ENCODE data around the gene IGFBP4.

The IGFBP4 gene

DNA sequence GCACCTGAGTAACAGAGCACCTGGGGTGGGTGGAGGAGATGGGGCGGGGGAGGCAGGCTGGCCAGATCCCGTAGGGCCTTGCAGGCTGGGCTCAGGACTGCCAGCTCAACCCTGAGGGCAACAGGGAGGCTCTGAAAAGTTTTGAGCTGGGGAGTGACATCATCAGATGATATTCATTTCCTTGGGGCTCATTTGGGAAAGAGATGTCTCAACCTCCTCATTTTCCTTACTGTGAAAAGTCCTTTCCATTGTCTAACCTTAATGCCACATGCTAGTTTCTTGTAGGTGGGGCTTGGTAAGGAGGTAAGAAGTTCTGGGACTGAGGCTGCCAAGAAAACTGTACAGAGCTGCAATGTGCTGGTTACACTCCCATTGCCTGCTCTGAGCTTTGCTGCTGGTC is 54.4 kb downstream of the IGFBP4 start:
- no peaks in the 10 kb centered on the region for H4K20me1 ChIP-seq (ENCODE audit: control insufficient read depth, insufficient read depth, low read depth, low read length)
- no peak overlapping the region for H3K4me2 ChIP-seq (ENCODE audit: low read length)
- H3F3A ChIP-seq (ENCODE audit: control insufficient read depth, insufficient read depth) = no peaks in the 10 kb centered on the region
- no peaks in the 10 kb centered on the region for H3K9me3 ChIP-seq (ENCODE audit: control insufficient read depth, insufficient read depth, low read length)
- TF ChIP-seq, protein P1, sequence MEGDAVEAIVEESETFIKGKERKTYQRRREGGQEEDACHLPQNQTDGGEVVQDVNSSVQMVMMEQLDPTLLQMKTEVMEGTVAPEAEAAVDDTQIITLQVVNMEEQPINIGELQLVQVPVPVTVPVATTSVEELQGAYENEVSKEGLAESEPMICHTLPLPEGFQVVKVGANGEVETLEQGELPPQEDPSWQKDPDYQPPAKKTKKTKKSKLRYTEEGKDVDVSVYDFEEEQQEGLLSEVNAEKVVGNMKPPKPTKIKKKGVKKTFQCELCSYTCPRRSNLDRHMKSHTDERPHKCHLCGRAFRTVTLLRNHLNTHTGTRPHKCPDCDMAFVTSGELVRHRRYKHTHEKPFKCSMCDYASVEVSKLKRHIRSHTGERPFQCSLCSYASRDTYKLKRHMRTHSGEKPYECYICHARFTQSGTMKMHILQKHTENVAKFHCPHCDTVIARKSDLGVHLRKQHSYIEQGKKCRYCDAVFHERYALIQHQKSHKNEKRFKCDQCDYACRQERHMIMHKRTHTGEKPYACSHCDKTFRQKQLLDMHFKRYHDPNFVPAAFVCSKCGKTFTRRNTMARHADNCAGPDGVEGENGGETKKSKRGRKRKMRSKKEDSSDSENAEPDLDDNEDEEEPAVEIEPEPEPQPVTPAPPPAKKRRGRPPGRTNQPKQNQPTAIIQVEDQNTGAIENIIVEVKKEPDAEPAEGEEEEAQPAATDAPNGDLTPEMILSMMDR (IDR thresholded peaks at IDR 0.05; ENCODE audit: low read depth, low read length, poor library complexity, severe bottlenecking) = no peak
- peaks cover 7% of the 10 kb centered on the region; the same call in 1 of the 2 replicates for H3K27me3 ChIP-seq (ENCODE audit: control insufficient read depth, low read length)
- H3K4me1 ChIP-seq (ENCODE audit: control insufficient read depth, low read length) = no peaks in the 10 kb centered on the region
- H3K9me2 ChIP-seq (replicated peaks; ENCODE audit: control insufficient read depth, low read length) = no peaks in the 10 kb centered on the region
- no peak overlapping the region for H3K27ac ChIP-seq (ENCODE audit: low read depth, low read length)
- H3K36me3 ChIP-seq (ENCODE audit: control insufficient read depth, low read length) = no peaks in the 10 kb centered on the region
- H3K4me3 ChIP-seq (ENCODE audit: low read length) = no peak overlapping the region
- no peaks in the 10 kb centered on the region for H3K79me2 ChIP-seq (ENCODE audit: control insufficient read depth, low read length)

DNA sequence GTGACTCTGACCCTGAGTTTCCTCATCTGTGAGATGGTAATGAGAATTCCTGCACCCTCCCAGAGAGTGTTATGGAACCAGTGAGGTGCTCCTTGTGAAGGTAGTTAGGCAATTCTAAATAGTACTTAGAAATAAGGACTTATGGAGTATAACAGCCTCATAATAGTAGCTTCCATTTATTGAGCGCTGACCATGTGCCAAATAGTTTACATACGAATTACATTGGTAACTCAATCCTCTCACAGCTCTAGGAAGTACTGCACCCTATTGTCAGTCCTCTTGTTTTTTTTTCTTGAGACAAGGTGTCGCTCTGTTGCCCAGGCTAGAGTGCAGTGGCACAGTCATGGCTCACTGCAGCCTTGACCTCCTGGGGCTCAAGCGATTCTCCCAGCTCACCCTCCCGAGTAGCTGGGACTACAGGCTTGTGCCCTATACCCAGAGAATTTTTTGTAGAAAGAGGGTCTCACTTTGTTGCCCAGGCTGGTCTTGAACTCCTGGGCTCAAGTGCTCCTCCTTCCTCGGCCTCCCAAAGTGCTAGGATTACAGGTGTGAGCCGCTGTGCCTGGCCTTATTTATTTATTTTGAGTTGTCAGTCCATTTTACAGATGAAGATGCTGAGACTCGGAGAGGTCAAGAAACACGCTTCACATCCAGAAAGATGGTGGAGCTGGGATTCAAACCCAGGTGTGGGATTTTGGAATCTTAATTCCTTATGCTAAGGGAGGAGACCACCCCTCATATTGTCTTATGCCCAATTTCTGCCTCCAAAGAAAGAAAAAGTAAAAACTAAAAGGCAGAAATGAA is 55.2 kb downstream of the IGFBP4 start:
- H3F3A ChIP-seq (ENCODE audit: control insufficient read depth, insufficient read depth) = no peaks in the 10 kb centered on the region
- no peaks in the 10 kb centered on the region for H3K4me1 ChIP-seq (ENCODE audit: control insufficient read depth, low read length)
- H3K9me2 ChIP-seq (replicated peaks; ENCODE audit: control insufficient read depth, low read length) = no peaks in the 10 kb centered on the region
- H3K4me2 ChIP-seq (ENCODE audit: low read length) = no peak overlapping the region
- peaks cover 7% of the 10 kb centered on the region; the same call in 1 of the 2 replicates for H3K27me3 ChIP-seq (ENCODE audit: control insufficient read depth, low read length)
- H3K9me3 ChIP-seq (ENCODE audit: control insufficient read depth, insufficient read depth, low read length) = no peaks in the 10 kb centered on the region
- H3K27ac ChIP-seq (ENCODE audit: low read depth, low read length) = no peak overlapping the region
- no peak overlapping the region for H3K4me3 ChIP-seq (ENCODE audit: low read length)
- TF ChIP-seq EZH2phosphoT487 (IDR thresholded peaks at IDR 0.05; ENCODE audit: borderline replicate concordance, low read length) = no peak
- TF ChIP-seq, protein P1 (IDR thresholded peaks at IDR 0.05; ENCODE audit: low read depth, low read length, poor library complexity, severe bottlenecking) = no peak
- H3K79me2 ChIP-seq (ENCODE audit: control insufficient read depth, low read length) = no peaks in the 10 kb centered on the region
- H4K20me1 ChIP-seq (ENCODE audit: control insufficient read depth, insufficient read depth, low read depth, low read length) = no peaks in the 10 kb centered on the region
- H3K36me3 ChIP-seq (ENCODE audit: control insufficient read depth, low read length) = no peaks in the 10 kb centered on the region

DNA sequence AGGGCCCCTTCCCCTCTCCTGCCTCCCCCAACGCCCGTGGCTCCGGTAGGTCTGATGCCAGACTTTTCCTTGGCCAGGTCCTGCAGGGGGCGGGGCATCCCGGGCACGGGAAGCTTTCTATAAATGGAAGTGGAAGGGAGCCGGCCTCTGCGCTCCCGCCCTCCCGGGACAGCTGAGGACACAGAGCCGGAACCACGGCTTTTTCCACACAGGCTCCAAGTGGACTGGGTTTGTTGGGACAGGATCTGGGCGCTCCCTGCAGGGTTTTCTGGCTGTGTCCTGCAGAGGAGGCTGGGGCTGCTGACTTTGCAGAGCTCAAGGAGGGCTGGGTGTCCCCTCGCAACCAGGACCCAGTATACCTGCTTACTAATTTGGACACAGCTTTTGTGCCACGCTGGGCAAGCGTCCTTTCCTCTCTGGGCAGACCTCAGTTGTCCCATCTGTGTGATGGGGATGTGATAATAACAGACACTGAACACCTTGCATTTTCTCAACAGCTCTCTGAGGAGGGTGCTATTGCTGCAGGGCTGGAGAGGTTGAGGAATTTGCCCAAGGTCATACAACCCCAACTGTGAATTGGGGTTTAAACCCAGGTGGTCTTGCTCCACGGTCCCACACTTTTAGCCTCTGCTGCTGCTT is 56.4 kb downstream of the IGFBP4 start:
- H3K4me2 ChIP-seq (ENCODE audit: low read length) = no peak overlapping the region
- no peaks in the 10 kb centered on the region for H3K36me3 ChIP-seq (ENCODE audit: control insufficient read depth, low read length)
- H3K27ac ChIP-seq (ENCODE audit: low read depth, low read length) = no peak overlapping the region
- no peaks in the 10 kb centered on the region for H3F3A ChIP-seq (ENCODE audit: control insufficient read depth, insufficient read depth)
- H3K27me3 ChIP-seq (ENCODE audit: control insufficient read depth, low read length) = peaks cover 7% of the 10 kb centered on the region; the same call in 1 of the 2 replicates
- no peak overlapping the region for H3K4me3 ChIP-seq (ENCODE audit: low read length)
- TF ChIP-seq, protein P1 (IDR thresholded peaks at IDR 0.05; ENCODE audit: low read depth, low read length, poor library complexity, severe bottlenecking) = no peak
- no peak for TF ChIP-seq EZH2phosphoT487 (IDR thresholded peaks at IDR 0.05; ENCODE audit: borderline replicate concordance, low read length)
- no peaks in the 10 kb centered on the region for H4K20me1 ChIP-seq (ENCODE audit: control insufficient read depth, insufficient read depth, low read depth, low read length)
- H3K4me1 ChIP-seq (ENCODE audit: control insufficient read depth, low read length) = no peaks in the 10 kb centered on the region
- H3K9me2 ChIP-seq (replicated peaks; ENCODE audit: control insufficient read depth, low read length) = no peaks in the 10 kb centered on the region
- H3K9me3 ChIP-seq (ENCODE audit: control insufficient read depth, insufficient read depth, low read length) = no peaks in the 10 kb centered on the region
- no peaks in the 10 kb centered on the region for H3K79me2 ChIP-seq (ENCODE audit: control insufficient read depth, low read length)

All from DOHH2 (cell line).